GM12891 (cell line): ENCODE results near the gene CAVIN2.

Experiments used
- DNase-seq: peaks from one replicate; pipeline ENCODE4 v3.0.0; 2011; ENCODE audit warnings: low spot score; ENCODE audit not compliant: insufficient read length
- FAIRE-seq: peaks from 2 replicates; lab custom pipeline; 2011; peaks lifted over from hg19 to GRCh38; lab: Jason Lieb, UNC
- PAX5 ChIP-seq: IDR thresholded peaks from 2 replicates; pipeline ENCODE4 v1.6.1; 2011; ENCODE audit warnings: low read length, moderate library complexity, mild to moderate bottlenecking; ENCODE audit not compliant: insufficient read depth, severe bottlenecking
- POLR2A ChIP-seq: IDR thresholded peaks from 2 replicates; pipeline ENCODE4 v1.6.1; 2011; ENCODE audit warnings: low read depth, low read length, control low read depth
- POLR2AphosphoS5 ChIP-seq: IDR thresholded peaks from 2 replicates; pipeline ENCODE4 v1.6.1; 2011; ENCODE audit warnings: low read depth, low read length, control low read depth
- POU2F2 ChIP-seq: IDR thresholded peaks from 2 replicates; pipeline ENCODE4 v1.6.1; 2011; ENCODE audit warnings: low read depth, mild to moderate bottlenecking, control low read depth, low read length, moderate library complexity
- SPI1 ChIP-seq: IDR thresholded peaks from 2 replicates; pipeline ENCODE4 v1.6.1; 2011; ENCODE audit warnings: low read depth, low read length, control low read depth
- TAF1 ChIP-seq: IDR thresholded peaks from 2 replicates; pipeline ENCODE4 v1.6.1; 2011; ENCODE audit warnings: low read depth, low read length, control low read depth

Gene CAVIN2

DNA sequence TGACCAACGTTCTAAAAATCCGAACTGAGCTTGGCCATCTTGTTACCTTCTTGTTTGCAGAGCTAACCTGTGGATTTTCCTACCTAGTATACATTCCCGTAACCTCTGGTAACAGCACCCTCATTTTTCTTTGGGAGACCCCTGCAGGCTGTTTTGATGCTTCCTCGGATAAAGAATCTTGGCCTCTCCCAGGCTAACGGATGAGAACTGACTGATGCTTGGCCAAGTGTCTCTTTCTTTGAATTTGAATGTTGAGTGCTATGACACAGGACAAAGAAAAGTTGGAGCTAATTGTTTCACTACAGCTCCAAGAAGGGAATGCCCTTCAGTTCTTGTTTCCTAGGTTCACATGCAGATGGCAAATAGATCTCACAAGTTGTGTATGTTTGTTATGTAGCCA lies 19.3 kb upstream of the CAVIN2 start:
- TF ChIP-seq POLR2AphosphoS5: no peak
- TF ChIP-seq PAX5: no peak
- no peak for TF ChIP-seq SPI1
- no peak for TF ChIP-seq TAF1
- TF ChIP-seq POU2F2: no peak
- TF ChIP-seq POLR2A: no peak
- FAIRE-seq: no peak
- no peak for DNase-seq

DNA sequence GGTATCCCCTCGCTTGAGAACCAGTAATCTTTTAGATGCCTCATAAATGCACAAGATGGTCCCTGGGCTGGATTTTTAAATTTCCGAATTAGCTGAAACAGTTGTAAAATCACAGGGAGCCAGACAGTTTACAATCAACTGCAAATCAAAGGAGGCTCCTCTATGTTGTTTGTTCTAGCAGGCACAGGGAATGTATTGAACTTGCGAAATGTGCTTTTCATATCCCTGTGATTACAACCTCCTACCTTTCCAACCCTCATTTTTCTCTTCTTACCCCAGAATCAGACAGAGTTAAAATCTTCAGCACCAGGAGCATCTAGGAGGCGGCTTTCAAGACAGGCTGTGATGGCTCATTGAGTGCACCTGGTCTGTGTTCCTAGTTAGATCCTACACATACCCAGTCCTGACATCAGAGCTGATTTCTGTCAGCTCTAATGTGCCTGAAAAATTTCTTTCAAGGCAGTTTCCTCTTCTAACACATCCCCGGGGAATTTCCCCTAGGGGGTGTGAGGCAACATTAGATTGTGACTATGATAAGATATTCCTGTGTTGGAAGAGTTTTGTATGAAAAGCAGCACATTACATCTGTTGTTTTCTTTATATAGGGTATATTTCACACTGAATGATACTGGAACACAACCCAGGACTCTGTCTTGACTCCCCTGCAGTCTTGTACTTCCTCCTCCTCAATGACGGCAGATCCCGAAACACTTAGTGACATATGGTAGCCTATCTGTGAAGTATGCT lies 17.9 kb upstream of the CAVIN2 start:
- no peak for FAIRE-seq

DNA sequence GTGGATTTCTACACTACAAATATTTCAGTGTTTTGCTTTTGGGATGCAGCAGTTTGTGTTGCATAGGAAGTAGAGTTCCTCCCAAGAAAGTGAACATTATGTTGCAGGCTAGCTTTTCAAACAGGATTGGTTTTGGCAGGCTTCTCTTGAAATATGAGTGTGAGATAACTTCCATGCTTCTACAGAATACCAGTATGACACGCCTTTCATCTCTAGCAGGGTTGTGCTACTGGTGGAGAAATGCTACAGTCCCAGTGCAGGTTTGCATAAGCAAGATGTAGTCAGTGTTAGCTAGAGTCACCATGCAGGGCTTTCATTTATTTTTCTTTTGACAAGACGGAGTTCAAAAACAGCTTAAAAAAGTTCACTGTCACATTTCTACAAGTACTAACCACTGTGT lies 17.1 kb upstream of the CAVIN2 start:
- FAIRE-seq (no peak), DNase-seq (no peak)
- TF ChIP-seq PAX5 (no peak), POLR2A (no peak), TAF1 (no peak), SPI1 (no peak), POU2F2 (no peak), POLR2AphosphoS5 (no peak)

More for the DNA sequence above, 17.9 kb upstream of the CAVIN2 start:
- TF ChIP-seq PAX5 (no peak), POLR2AphosphoS5 (no peak), TAF1 (no peak), POLR2A (no peak), SPI1 (no peak), POU2F2 (no peak)
- no peak for DNase-seq

DNA sequence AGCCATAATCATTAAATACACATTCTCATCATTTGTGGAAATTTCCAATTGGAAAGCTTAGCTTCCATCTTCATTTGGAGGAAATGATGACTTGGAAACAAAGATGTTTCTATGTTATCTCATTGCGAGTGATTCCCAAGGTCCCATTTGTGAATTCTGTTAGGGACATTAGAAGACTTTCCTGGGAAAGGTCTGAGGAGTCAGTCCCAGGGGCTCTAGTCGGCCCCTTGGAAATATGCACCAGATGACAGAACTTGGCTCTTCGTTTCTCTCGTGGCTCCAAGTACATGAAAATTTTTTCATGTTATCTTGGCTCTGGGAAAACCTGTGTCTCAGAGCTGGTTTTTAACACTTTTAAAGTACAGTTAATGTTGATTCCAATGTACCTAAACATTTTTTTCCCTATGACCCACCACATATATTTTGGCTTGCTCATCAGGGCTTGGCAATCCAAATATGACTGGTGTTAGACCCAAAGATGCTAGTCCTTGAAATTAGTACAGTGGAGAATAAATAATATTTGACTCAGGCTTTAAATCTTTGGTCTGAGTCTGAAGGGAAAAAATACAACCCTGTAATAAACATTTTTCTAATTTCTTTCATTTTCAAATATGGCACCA lies 15.4 kb upstream of the CAVIN2 start:
- TF ChIP-seq POU2F2 (no peak), POLR2AphosphoS5 (no peak), POLR2A (no peak), TAF1 (no peak), PAX5 (no peak), SPI1 (no peak)
- FAIRE-seq (no peak), DNase-seq (no peak)

DNA sequence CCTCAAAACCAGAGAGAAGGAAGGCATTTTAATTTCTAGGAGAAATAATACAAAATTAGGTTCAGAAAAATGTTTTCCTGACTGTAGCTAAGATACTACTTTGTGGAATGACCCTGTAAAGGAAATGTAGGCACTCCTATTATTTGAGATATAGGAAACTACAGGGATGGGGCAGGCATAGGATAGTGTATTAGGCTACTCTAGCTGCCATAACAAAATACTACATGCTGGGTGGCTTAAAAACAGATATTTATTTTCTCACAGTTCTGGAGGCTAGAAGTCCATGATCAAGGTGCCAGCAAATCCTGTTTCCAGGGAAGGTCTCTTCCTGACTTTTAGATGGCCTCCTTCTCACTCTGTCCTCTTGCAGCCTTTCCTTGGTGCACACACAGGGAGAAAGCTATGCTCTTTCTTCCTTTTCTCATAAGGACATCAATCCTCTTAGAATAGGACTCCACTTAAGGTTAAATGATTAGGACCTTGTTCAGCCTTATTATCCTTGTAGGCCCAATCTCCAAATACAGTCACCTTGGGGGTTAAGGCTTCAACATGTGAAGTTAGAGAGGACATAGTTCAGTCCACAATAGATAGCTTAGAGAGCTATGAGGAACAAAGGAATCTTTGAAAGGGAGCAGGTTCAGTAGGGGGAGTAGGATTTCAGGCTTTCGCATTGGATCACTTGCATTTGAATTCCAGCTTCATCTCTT lies 14.0 kb upstream of the CAVIN2 start:
- DNase-seq (no peak), FAIRE-seq (no peak)

DNA sequence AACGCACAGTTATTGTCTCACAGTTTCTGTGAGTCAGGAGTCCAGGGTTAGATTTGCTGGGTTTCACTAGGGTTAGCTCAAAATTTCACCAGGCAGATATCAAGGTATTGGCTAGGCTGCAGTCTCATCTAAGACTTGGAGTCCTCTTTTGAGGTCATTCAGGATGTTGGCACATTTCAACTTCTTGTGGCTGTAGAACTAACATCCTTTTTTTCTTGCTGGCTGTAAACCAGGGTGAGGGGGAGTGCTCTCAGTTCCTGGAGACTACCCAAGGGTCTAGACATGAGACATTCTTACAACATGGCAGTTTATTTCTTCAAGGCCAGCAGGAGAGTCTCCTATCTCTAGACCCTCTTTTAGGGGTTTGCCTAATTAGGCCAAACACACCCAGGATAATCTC lies 12.8 kb upstream of the CAVIN2 start:
- TF ChIP-seq POLR2AphosphoS5 (no peak), POLR2A (no peak), SPI1 (no peak), POU2F2 (no peak), PAX5 (no peak), TAF1 (no peak)
- no peak for FAIRE-seq
- no peak for DNase-seq

More for the DNA sequence above, 14.0 kb upstream of the CAVIN2 start:
- TF ChIP-seq POLR2AphosphoS5 (no peak), SPI1 (no peak), POLR2A (no peak), TAF1 (no peak), PAX5 (no peak), POU2F2 (no peak)

DNA sequence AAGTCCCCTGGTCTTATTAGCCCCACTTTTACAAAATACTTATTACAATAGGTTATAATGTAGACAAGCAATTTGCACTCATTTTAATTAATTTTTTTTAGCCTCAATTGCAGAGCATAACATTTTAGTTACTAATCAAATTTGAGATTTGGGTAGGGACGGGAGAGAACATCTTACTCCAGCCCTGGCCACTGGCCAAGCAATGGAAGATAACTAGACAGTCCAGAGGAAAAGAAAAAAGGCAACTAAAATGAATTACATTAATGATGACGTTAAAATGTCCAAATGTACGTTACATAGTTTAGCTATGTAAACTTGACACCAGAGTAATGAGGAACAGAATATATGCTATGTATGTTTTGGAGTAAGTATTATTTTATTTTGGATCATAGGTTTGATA lies 11.0 kb upstream of the CAVIN2 start:
- DNase-seq (no peak), FAIRE-seq (no peak)
- TF ChIP-seq PAX5 (no peak), SPI1 (no peak), TAF1 (no peak), POU2F2 (no peak), POLR2A (no peak), POLR2AphosphoS5 (no peak)

DNA sequence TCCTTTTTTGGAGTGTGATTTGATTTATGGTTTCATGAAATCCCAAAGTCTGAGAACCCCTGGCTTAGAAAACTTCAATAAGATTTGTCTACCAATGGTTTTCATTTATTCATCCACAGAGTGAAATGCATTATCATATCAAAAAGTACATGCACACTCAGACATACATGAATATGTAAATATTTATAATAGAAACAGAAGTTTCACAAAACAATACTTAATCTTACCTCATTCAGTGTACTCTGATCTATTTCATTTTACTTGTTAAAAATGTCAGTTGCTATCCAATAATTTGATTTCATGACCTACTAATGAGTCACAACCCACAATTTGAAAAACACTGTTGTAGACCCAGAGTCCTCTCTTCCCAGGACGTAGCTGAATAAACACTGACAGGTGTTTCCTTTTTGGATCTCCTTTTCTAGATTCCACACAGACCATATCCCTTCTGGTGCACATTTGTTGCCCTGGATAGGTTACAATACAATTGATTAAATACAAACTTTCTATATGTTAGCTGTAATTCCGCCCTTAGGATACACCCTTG lies 10.4 kb upstream of the CAVIN2 start:
- DNase-seq (no peak), FAIRE-seq (no peak)
- no peak for TF ChIP-seq POLR2AphosphoS5
- TF ChIP-seq POU2F2: no peak
- TF ChIP-seq POLR2A: no peak
- no peak for TF ChIP-seq SPI1
- TF ChIP-seq PAX5: no peak
- TF ChIP-seq TAF1: no peak

DNA sequence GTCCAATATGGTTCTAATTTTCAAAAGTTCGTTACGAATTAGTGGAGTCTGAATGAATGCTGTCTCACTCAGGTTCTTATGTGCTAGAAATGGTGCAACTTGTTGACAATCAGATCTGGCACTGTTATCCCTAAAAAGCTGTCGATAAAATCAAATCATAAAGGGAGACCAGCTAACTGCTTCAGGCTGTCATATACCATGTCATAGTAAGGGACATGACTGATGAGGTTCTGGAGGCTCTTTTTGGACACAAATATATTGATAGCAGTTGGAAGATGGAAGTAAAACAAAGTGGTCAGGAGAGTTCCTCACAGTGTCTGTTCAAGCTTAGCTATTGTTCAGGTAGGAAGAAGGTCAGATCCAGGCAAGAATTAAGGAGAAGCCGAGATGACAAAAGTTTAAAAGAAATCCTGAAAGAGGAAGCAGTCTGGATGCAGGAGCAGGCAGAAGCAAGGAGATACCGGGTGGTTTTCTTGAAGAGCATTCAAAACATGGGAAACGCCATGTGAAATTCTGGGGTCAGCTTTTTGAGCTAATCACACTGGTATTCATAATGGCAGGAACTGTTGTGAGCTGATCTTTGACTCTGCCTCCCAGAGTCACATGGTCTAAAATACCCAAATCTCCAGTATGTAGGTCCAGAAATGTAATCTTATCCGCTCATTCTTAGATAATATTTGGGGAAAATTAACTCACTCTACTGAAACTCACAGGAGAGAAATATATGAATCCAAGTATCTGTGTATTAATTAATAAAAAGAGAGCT lies 9.4 kb upstream of the CAVIN2 start:
- no peak for TF ChIP-seq PAX5
- TF ChIP-seq POLR2AphosphoS5: no peak
- no peak for TF ChIP-seq POLR2A
- TF ChIP-seq POU2F2: no peak
- TF ChIP-seq SPI1: no peak
- DNase-seq (no peak), FAIRE-seq (no peak)
